ENCODE results near the gene PPP2R5E.

- no peak for TF ChIP-seq CTCF (IDR thresholded peaks at IDR 0.05; ENCODE audit: insufficient read depth, low read length, poor library complexity, severe bottlenecking)
- TF ChIP-seq EZH2phosphoT487 (conservative IDR thresholded peaks at IDR 0.05; ENCODE audit: low read length), result no peak
These were observed 180.8 kb downstream of the PPP2R5E start for GRCh38 chr14:63362389-63362819.
